Naive thymus-derived CD8-positive, alpha-beta T cell (primary cell): Measurements from ENCODE around the gene ARNT2. TPM values are rescaled to one million over a fixed set of nuclear protein-coding genes. Genes with fewer than 3 reads are reported as not detected.

Experiments used
- ATAC-seq, 2 donors: fragments of 150-1000 bp; cut with Tn5 transposase in 1 of 2; sonication (Bioruptor Pico), chemical (Tn5 transposase) in 1 of 2; 1 replicate in 1 of 2; 2 replicates in 1 of 2; pipeline ENCODE4 v1.10.0; 2021; ENCODE audit warnings: mild to moderate bottlenecking in 2 of 2, moderate library complexity in 2 of 2
- POLR2A ChIA-PET: fragments of 350-600 bp; sonication (Branson Sonifier 250); formaldehyde crosslinking; loops from one replicate; lab custom pipeline; 2021; ENCODE audit warnings: antibody characterized with exemption; lab: Charles Lee
- DNase-seq, 10 donors: peaks; one replicate each; pipeline versions ENCODE4 v3.0.0 to v3.0.0-alpha.2; 2020 to 2022
- H3K27ac Mint-ChIP-seq, 10 donors: one replicate each; pipeline ENCODE4 v1.8.0; 2020 to 2022; ENCODE audit warnings: mild to moderate bottlenecking in 10 of 10, mixed read lengths in 10 of 10, moderate library complexity in 4 of 10, inconsistent platforms in 1 of 10
- H3K27me3 Mint-ChIP-seq, 5 donors: one replicate each; pipeline ENCODE4 v1.8.0; 2021 to 2022; ENCODE audit warnings: mixed read lengths in 5 of 5
- H3K36me3 Mint-ChIP-seq, 3 donors: one replicate each; pipeline ENCODE4 v1.8.0; 2020 to 2022; ENCODE audit warnings: mixed read lengths in 3 of 3, mild to moderate bottlenecking in 2 of 3, inconsistent platforms in 1 of 3
- H3K4me1 Mint-ChIP-seq, 4 donors: one replicate each; pipeline ENCODE4 v1.8.0; 2021 to 2022; ENCODE audit warnings: mixed read lengths in 4 of 4
- H3K4me3 Mint-ChIP-seq, 10 donors: one replicate each; pipeline ENCODE4 v1.8.0; 2020 to 2022; ENCODE audit warnings: mild to moderate bottlenecking in 10 of 10, mixed read lengths in 10 of 10, moderate library complexity in 6 of 10, inconsistent platforms in 1 of 10
- H3K9me3 Mint-ChIP-seq, 9 donors: one replicate each; pipeline ENCODE4 v1.8.0; 2020 to 2022; ENCODE audit warnings: mixed read lengths in 9 of 9, mild to moderate bottlenecking in 3 of 9, inconsistent platforms in 1 of 9, moderate library complexity in 1 of 9
- polyA plus RNA-seq, 3 donors: library from polyadenylated mRNA; unstranded; fragments of 300-500 nt; fragmentation: Illumina TruSeq; gene quantifications; one replicate each; pipeline ENCODE4 v1.2.3, GENCODE V29; 2021
- total RNA-seq, 8 experiments: library from RNA in 2 of 8; stranded (reverse) in 2 of 8; gene quantifications; one replicate each; pipeline ENCODE4 v1.2.3 and lab custom pipeline; 2021 to 2026

ARNT2 gene
- total and polyA plus RNA-seq, 5 experiments from 2014 or later, result not detected

- no peak overlapping the region for H3K27ac Mint-ChIP-seq
- DNase-seq, result no peak
Measured at GRCh38 chr15:80464951-80465625, 60.9 kb downstream of the ARNT2 start.

GRCh38 chr15:80465626-80466005 is 61.4 kb downstream of the ARNT2 start:
- ATAC-seq (no peak), DNase-seq (no peak)
- Mint-ChIP-seq H3K4me1 (no peaks in the 10 kb centered on the region), H3K36me3 (no peaks in the 10 kb centered on the region), H3K9me3 (no peaks in the 10 kb centered on the region), H3K27ac (no peak overlapping the region), H3K4me3 (no peak overlapping the region), H3K27me3 (peaks cover 10 to 25% (median 14%) of the 10 kb centered on the region in 5 donors)
- POLR2A ChIA-PET, result no interaction called here

More at GRCh38 chr15:80464951-80465625, 60.9 kb downstream of the ARNT2 start:
- Mint-ChIP-seq H3K27me3 (peaks cover 9 to 20% (median 13%) of the 10 kb centered on the region in 5 donors), H3K4me3 (no peak overlapping the region), H3K36me3 (no peaks in the 10 kb centered on the region), H3K4me1 (no peaks in the 10 kb centered on the region), H3K9me3 (no peaks in the 10 kb centered on the region)
- POLR2A ChIA-PET, result no interaction called here
- no peak for ATAC-seq

GRCh38 chr15:80466543-80466942 is 62.4 kb downstream of the ARNT2 start:
- Mint-ChIP-seq H3K4me1 (no peaks in the 10 kb centered on the region), H3K36me3 (no peaks in the 10 kb centered on the region), H3K27me3 (peaks cover 15 to 34% (median 20%) of the 10 kb centered on the region in 5 donors), H3K4me3 (no peak overlapping the region), H3K27ac (no peak overlapping the region), H3K9me3 (peaks cover 0 to 2% (median 0%) of the 10 kb centered on the region in 9 donors)
- no peak for DNase-seq
- no peak for ATAC-seq
- POLR2A ChIA-PET, result no interaction called here

GRCh38 chr15:80467311-80467714 is 63.1 kb downstream of the ARNT2 start:
- DNase-seq, result no peak
- Mint-ChIP-seq H3K27ac (no peak overlapping the region), H3K27me3 (peaks cover 15 to 38% (median 23%) of the 10 kb centered on the region in 5 donors), H3K4me1 (no peaks in the 10 kb centered on the region), H3K9me3 (peaks cover 0 to 2% (median 0%) of the 10 kb centered on the region in 9 donors), H3K36me3 (no peaks in the 10 kb centered on the region), H3K4me3 (no peak overlapping the region)
- POLR2A ChIA-PET, result interaction anchor here (0.5 kb wide), 1 partner anchor 51 kb away, joined by 3 read pairs; no protein-coding TSS in a partner anchor
- ATAC-seq, result no peak

GRCh38 chr15:80468796-80469195 is 64.6 kb downstream of the ARNT2 start:
- Mint-ChIP-seq H3K27ac (no peak overlapping the region), H3K27me3 (peaks cover 15 to 53% (median 28%) of the 10 kb centered on the region in 5 donors), H3K36me3 (no peaks in the 10 kb centered on the region), H3K4me1 (peaks cover 0 to 2% (median 0%) of the 10 kb centered on the region in 4 donors), H3K4me3 (no peak overlapping the region), H3K9me3 (peaks cover 0 to 2% (median 0%) of the 10 kb centered on the region in 9 donors)
- POLR2A ChIA-PET, result no interaction called here
- no peak for ATAC-seq
- DNase-seq, result no peak

- POLR2A ChIA-PET, result no interaction called here
- peaks cover 0 to 9% (median 2%) of the 10 kb centered on the region in 9 donors for H3K9me3 Mint-ChIP-seq
Measured at GRCh38 chr15:80471881-80472280, 67.7 kb downstream of the ARNT2 start.

GRCh38 chr15:80473286-80474223 is 69.4 kb downstream of the ARNT2 start:
- peaks cover 0 to 16% (median 2%) of the 10 kb centered on the region in 9 donors for H3K9me3 Mint-ChIP-seq
- peaks cover 11 to 44% (median 18%) of the 10 kb centered on the region in 5 donors for H3K27me3 Mint-ChIP-seq
- peaks cover 0 to 11% (median 0%) of the 10 kb centered on the region in 3 donors for H3K36me3 Mint-ChIP-seq
- no peak for ATAC-seq
- peak overlapping the region in 1 of 10 donors; percentile 35 for H3K4me3 Mint-ChIP-seq
- no peak for DNase-seq
- POLR2A ChIA-PET, result no interaction called here
- H3K4me1 Mint-ChIP-seq, result peaks cover 0 to 2% (median 0%) of the 10 kb centered on the region in 4 donors
- peak overlapping the region in 1 of 10 donors; percentile 42 for H3K27ac Mint-ChIP-seq

More at GRCh38 chr15:80471881-80472280, 67.7 kb downstream of the ARNT2 start:
- Mint-ChIP-seq H3K4me3 (no peak overlapping the region), H3K4me1 (peaks cover 0 to 2% (median 0%) of the 10 kb centered on the region in 4 donors), H3K36me3 (peaks cover 0 to 8% (median 0%) of the 10 kb centered on the region in 3 donors), H3K27me3 (peaks cover 16 to 52% (median 27%) of the 10 kb centered on the region in 5 donors), H3K27ac (peak overlapping the region in 1 of 10 donors; percentile 8)
- ATAC-seq (no peak), DNase-seq (no peak)

- no peak overlapping the region for H3K4me3 Mint-ChIP-seq
- H3K36me3 Mint-ChIP-seq, result peaks cover 0 to 11% (median 0%) of the 10 kb centered on the region in 3 donors
- POLR2A ChIA-PET, result no interaction called here
Measured at GRCh38 chr15:80474224-80475215, 70.3 kb downstream of the ARNT2 start.

GRCh38 chr15:80475572-80475971 is 71.4 kb downstream of the ARNT2 start:
- H3K4me3 Mint-ChIP-seq, result no peak overlapping the region
- DNase-seq, result no peak
- H3K36me3 Mint-ChIP-seq, result peaks cover 0 to 11% (median 0%) of the 10 kb centered on the region in 3 donors
- peaks cover 0 to 2% (median 0%) of the 10 kb centered on the region in 4 donors for H3K4me1 Mint-ChIP-seq
- POLR2A ChIA-PET, result no interaction called here
- H3K9me3 Mint-ChIP-seq, result peaks cover 0 to 16% (median 2%) of the 10 kb centered on the region in 9 donors
- no peak overlapping the region for H3K27ac Mint-ChIP-seq
- no peak for ATAC-seq
- peaks cover 7 to 36% (median 17%) of the 10 kb centered on the region in 5 donors for H3K27me3 Mint-ChIP-seq

More at GRCh38 chr15:80474224-80475215, 70.3 kb downstream of the ARNT2 start:
- no peak for DNase-seq
- no peak for ATAC-seq
- H3K27me3 Mint-ChIP-seq, result peaks cover 10 to 44% (median 18%) of the 10 kb centered on the region in 5 donors
- peaks cover 0 to 2% (median 0%) of the 10 kb centered on the region in 4 donors for H3K4me1 Mint-ChIP-seq
- H3K27ac Mint-ChIP-seq, result no peak overlapping the region
- peaks cover 0 to 16% (median 2%) of the 10 kb centered on the region in 9 donors for H3K9me3 Mint-ChIP-seq

- H3K4me1 Mint-ChIP-seq, result peaks cover 0 to 2% (median 0%) of the 10 kb centered on the region in 4 donors
- H3K27me3 Mint-ChIP-seq, result peaks cover 7 to 32% (median 17%) of the 10 kb centered on the region in 5 donors
- no peak overlapping the region for H3K27ac Mint-ChIP-seq
- peaks cover 0 to 11% (median 0%) of the 10 kb centered on the region in 3 donors for H3K36me3 Mint-ChIP-seq
- peaks cover 0 to 16% (median 2%) of the 10 kb centered on the region in 9 donors for H3K9me3 Mint-ChIP-seq
- H3K4me3 Mint-ChIP-seq, result no peak overlapping the region
- DNase-seq (no peak), ATAC-seq (no peak)
- POLR2A ChIA-PET, result no interaction called here
Measured at GRCh38 chr15:80476036-80476435, 71.9 kb downstream of the ARNT2 start.

GRCh38 chr15:80478075-80478474 is 73.9 kb downstream of the ARNT2 start:
- POLR2A ChIA-PET, result no interaction called here
- peaks cover 0 to 11% (median 0%) of the 10 kb centered on the region in 3 donors for H3K36me3 Mint-ChIP-seq
- peaks cover 1 to 15% (median 5%) of the 10 kb centered on the region in 5 donors for H3K27me3 Mint-ChIP-seq
- no peak for ATAC-seq
- H3K4me1 Mint-ChIP-seq, result peaks cover 0 to 1% (median 0%) of the 10 kb centered on the region in 4 donors
- no peak for DNase-seq
- no peak overlapping the region for H3K4me3 Mint-ChIP-seq
- H3K27ac Mint-ChIP-seq, result no peak overlapping the region
- H3K9me3 Mint-ChIP-seq, result peaks cover 0 to 16% (median 2%) of the 10 kb centered on the region in 9 donors
